WTC11 (cell line): ENCODE data around the gene PROSER3.

ENCODE experiments used
- ELF4 ChIP-seq: sonication (generic); formaldehyde crosslinking; IDR thresholded peaks from 2 replicates; pipeline ENCODE4 v1.8.1; 2022; ENCODE audit warnings: low read depth, mild to moderate bottlenecking, moderate library complexity, missing genetic modification reagents
- GABPB1 ChIP-seq: sonication (generic); formaldehyde crosslinking; IDR thresholded peaks from 2 replicates; pipeline ENCODE4 v1.8.1; 2023; ENCODE audit warnings: mild to moderate bottlenecking, missing genetic modification reagents
- KAT7 ChIP-seq: sonication (generic); formaldehyde crosslinking; IDR thresholded peaks from 2 replicates; pipeline ENCODE4 v1.8.1; 2023; ENCODE audit warnings: missing genetic modification reagents, mild to moderate bottlenecking, borderline replicate concordance
- MXD4 ChIP-seq: fragments of 250-450 bp; sonication (Bioruptor Pico); IDR thresholded peaks from 2 replicates; pipeline ENCODE4 v1.8.0; 2021; ENCODE audit warnings: mild to moderate bottlenecking, moderate library complexity, borderline replicate concordance
- NR1H2 ChIP-seq: sonication (generic); formaldehyde crosslinking; IDR thresholded peaks from 2 replicates; pipeline ENCODE4 v1.9.0; 2021; ENCODE audit warnings: mild to moderate bottlenecking, moderate library complexity, missing genetic modification reagents
- ZNF219 ChIP-seq: sonication (generic); formaldehyde crosslinking; IDR thresholded peaks from 2 replicates; pipeline ENCODE4 v1.8.0; 2023; ENCODE audit warnings: missing genetic modification reagents, mild to moderate bottlenecking, borderline replicate concordance
- TF ChIP-seq, protein P1 (sequence below): fragments of 200-600 bp; IDR thresholded peaks from 2 replicates; pipeline ENCODE4 v1.8.0; 2022; ENCODE audit warnings: antibody characterized with exemption
- TF ChIP-seq, protein P2 (sequence below): fragments of 250-450 bp; sonication (Bioruptor Pico); IDR thresholded peaks from 2 replicates; pipeline ENCODE4 v1.8.0; 2021; ENCODE audit warnings: mild to moderate bottlenecking
- TF ChIP-seq, protein P3 (sequence below): sonication (generic); formaldehyde crosslinking; IDR thresholded peaks from 2 replicates; pipeline ENCODE4 v1.8.0; 2023; ENCODE audit warnings: mild to moderate bottlenecking, missing genetic modification reagents
- TF ChIP-seq, protein P4 (sequence below): sonication (generic); formaldehyde crosslinking; IDR thresholded peaks from 2 replicates; pipeline ENCODE4 v1.8.1; 2022; ENCODE audit warnings: mild to moderate bottlenecking, missing genetic modification reagents, moderate library complexity, borderline replicate concordance
- TF ChIP-seq, protein P5 (sequence below): sonication (generic); formaldehyde crosslinking; IDR thresholded peaks from 2 replicates; pipeline ENCODE4 v1.8.0; 2022; ENCODE audit warnings: mild to moderate bottlenecking, missing genetic modification reagents
- TF ChIP-seq, protein P6 (sequence below): sonication (generic); formaldehyde crosslinking; IDR thresholded peaks from 2 replicates; pipeline ENCODE4 v1.8.1; 2023; ENCODE audit warnings: mild to moderate bottlenecking, missing genetic modification reagents, moderate library complexity
- TF ChIP-seq, protein P7 (sequence below): sonication (generic); formaldehyde crosslinking; IDR thresholded peaks from 2 replicates; pipeline ENCODE4 v1.8.0; 2022; ENCODE audit warnings: mild to moderate bottlenecking, missing genetic modification reagents

DNA sequence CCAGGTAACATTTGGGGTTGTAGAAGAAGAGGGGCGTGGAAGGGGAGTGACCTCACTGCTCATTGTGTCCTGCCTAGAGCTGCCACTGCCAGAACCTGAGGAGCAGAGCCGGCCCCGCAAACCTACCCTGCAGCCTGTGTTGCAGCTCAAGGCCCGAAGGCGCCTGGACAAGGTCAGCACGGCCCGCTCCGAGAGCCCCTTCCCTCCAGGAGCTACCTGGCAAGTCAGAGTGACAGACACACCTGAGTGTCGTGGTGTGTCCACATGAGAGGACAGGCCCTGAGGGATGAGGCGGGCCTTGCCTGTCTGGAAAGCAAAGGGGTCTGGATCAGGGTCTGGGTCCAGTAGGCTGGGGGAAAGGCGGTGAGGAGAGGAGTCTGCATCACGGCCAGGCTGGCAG lies 33.4 kb upstream of the PROSER3 start:
- TF ChIP-seq, protein P1, sequence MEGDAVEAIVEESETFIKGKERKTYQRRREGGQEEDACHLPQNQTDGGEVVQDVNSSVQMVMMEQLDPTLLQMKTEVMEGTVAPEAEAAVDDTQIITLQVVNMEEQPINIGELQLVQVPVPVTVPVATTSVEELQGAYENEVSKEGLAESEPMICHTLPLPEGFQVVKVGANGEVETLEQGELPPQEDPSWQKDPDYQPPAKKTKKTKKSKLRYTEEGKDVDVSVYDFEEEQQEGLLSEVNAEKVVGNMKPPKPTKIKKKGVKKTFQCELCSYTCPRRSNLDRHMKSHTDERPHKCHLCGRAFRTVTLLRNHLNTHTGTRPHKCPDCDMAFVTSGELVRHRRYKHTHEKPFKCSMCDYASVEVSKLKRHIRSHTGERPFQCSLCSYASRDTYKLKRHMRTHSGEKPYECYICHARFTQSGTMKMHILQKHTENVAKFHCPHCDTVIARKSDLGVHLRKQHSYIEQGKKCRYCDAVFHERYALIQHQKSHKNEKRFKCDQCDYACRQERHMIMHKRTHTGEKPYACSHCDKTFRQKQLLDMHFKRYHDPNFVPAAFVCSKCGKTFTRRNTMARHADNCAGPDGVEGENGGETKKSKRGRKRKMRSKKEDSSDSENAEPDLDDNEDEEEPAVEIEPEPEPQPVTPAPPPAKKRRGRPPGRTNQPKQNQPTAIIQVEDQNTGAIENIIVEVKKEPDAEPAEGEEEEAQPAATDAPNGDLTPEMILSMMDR = no peak
- TF ChIP-seq MXD4 (CRISPR knock-in tag) (no peak), ZNF219 (CRISPR knock-in tag) (no peak), KAT7 (CRISPR knock-in tag) (no peak), NR1H2 (CRISPR knock-in tag) (no peak), GABPB1 (no peak), ELF4 (CRISPR knock-in tag) (no peak)
- TF ChIP-seq, protein P2, sequence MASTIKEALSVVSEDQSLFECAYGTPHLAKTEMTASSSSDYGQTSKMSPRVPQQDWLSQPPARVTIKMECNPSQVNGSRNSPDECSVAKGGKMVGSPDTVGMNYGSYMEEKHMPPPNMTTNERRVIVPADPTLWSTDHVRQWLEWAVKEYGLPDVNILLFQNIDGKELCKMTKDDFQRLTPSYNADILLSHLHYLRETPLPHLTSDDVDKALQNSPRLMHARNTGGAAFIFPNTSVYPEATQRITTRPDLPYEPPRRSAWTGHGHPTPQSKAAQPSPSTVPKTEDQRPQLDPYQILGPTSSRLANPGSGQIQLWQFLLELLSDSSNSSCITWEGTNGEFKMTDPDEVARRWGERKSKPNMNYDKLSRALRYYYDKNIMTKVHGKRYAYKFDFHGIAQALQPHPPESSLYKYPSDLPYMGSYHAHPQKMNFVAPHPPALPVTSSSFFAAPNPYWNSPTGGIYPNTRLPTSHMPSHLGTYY (CRISPR knock-in tag) = no peak
- TF ChIP-seq, protein P3, sequence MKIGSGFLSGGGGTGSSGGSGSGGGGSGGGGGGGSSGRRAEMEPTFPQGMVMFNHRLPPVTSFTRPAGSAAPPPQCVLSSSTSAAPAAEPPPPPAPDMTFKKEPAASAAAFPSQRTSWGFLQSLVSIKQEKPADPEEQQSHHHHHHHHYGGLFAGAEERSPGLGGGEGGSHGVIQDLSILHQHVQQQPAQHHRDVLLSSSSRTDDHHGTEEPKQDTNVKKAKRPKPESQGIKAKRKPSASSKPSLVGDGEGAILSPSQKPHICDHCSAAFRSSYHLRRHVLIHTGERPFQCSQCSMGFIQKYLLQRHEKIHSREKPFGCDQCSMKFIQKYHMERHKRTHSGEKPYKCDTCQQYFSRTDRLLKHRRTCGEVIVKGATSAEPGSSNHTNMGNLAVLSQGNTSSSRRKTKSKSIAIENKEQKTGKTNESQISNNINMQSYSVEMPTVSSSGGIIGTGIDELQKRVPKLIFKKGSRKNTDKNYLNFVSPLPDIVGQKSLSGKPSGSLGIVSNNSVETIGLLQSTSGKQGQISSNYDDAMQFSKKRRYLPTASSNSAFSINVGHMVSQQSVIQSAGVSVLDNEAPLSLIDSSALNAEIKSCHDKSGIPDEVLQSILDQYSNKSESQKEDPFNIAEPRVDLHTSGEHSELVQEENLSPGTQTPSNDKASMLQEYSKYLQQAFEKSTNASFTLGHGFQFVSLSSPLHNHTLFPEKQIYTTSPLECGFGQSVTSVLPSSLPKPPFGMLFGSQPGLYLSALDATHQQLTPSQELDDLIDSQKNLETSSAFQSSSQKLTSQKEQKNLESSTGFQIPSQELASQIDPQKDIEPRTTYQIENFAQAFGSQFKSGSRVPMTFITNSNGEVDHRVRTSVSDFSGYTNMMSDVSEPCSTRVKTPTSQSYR (CRISPR knock-in tag) = no peak
- TF ChIP-seq, protein P4, sequence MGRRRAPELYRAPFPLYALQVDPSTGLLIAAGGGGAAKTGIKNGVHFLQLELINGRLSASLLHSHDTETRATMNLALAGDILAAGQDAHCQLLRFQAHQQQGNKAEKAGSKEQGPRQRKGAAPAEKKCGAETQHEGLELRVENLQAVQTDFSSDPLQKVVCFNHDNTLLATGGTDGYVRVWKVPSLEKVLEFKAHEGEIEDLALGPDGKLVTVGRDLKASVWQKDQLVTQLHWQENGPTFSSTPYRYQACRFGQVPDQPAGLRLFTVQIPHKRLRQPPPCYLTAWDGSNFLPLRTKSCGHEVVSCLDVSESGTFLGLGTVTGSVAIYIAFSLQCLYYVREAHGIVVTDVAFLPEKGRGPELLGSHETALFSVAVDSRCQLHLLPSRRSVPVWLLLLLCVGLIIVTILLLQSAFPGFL (CRISPR knock-in tag) = no peak
- TF ChIP-seq, protein P5, sequence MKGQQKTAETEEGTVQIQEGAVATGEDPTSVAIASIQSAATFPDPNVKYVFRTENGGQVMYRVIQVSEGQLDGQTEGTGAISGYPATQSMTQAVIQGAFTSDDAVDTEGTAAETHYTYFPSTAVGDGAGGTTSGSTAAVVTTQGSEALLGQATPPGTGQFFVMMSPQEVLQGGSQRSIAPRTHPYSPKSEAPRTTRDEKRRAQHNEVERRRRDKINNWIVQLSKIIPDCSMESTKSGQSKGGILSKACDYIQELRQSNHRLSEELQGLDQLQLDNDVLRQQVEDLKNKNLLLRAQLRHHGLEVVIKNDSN = no peak
- TF ChIP-seq, protein P6, sequence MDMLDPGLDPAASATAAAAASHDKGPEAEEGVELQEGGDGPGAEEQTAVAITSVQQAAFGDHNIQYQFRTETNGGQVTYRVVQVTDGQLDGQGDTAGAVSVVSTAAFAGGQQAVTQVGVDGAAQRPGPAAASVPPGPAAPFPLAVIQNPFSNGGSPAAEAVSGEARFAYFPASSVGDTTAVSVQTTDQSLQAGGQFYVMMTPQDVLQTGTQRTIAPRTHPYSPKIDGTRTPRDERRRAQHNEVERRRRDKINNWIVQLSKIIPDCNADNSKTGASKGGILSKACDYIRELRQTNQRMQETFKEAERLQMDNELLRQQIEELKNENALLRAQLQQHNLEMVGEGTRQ (CRISPR knock-in tag) = no peak
- TF ChIP-seq, protein P7, sequence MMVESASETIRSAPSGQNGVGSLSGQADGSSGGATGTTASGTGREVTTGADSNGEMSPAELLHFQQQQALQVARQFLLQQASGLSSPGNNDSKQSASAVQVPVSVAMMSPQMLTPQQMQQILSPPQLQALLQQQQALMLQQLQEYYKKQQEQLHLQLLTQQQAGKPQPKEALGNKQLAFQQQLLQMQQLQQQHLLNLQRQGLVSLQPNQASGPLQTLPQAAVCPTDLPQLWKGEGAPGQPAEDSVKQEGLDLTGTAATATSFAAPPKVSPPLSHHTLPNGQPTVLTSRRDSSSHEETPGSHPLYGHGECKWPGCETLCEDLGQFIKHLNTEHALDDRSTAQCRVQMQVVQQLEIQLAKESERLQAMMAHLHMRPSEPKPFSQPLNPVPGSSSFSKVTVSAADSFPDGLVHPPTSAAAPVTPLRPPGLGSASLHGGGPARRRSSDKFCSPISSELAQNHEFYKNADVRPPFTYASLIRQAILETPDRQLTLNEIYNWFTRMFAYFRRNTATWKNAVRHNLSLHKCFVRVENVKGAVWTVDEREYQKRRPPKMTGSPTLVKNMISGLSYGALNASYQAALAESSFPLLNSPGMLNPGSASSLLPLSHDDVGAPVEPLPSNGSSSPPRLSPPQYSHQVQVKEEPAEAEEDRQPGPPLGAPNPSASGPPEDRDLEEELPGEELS (CRISPR knock-in tag) = no peak
